TTC549 (cell line): ENCODE results near the gene DPYSL4.

ENCODE experiments used
- FAIRE-seq: peaks from 2 replicates; lab custom pipeline; 2012; peaks lifted over from hg19 to GRCh38; lab: Jason Lieb, UNC

Gene DPYSL4

DNA sequence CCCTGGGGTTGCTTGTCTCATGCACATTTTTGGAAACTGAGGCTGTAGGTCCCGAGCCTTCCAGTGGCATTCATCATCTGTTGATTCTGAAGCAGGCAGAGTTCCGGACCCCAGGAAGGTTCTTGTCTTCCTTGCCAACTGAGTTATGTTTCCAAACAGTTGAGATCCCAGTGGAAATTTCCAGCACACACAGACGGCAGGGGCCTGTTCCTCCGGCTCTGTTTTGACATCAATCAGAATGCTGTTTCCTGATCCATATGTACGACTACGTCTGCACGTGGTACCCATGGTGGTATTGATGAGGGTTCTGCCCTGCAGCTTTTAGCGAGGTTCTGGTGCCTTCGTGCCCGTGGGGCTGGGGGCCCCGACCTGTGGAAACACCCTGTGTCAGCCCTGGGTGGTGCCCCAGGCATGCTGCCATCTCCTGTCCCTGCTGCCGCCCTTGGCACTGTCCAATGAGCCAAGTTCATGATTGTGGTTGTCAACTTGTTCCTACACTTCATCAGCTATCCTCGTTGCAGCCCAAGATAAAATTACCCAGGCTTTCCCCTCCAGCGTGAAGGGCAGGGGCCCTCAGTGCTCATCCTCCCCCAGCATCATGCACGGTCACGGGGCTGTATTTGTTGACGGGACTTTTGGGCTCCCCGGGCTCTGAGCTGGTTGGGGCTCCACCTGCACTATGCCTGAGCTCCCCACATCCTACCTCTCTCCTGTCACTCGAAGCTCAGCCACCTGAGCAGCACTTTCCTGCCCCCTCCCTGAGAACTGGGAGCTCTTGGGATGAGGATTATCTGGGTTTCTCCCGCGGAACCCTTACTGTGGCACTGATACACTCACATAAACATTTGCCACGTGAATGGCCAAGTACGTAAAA is 7.8 kb upstream of the DPYSL4 start:
- no peak for FAIRE-seq

GRCh38 chr10:132179551-132180392 is 7.0 kb upstream of the DPYSL4 start:
- FAIRE-seq, result no peak

- no peak for FAIRE-seq
Observed at GRCh38 chr10:132180736-132181135, 6.0 kb upstream of the DPYSL4 start.

DNA sequence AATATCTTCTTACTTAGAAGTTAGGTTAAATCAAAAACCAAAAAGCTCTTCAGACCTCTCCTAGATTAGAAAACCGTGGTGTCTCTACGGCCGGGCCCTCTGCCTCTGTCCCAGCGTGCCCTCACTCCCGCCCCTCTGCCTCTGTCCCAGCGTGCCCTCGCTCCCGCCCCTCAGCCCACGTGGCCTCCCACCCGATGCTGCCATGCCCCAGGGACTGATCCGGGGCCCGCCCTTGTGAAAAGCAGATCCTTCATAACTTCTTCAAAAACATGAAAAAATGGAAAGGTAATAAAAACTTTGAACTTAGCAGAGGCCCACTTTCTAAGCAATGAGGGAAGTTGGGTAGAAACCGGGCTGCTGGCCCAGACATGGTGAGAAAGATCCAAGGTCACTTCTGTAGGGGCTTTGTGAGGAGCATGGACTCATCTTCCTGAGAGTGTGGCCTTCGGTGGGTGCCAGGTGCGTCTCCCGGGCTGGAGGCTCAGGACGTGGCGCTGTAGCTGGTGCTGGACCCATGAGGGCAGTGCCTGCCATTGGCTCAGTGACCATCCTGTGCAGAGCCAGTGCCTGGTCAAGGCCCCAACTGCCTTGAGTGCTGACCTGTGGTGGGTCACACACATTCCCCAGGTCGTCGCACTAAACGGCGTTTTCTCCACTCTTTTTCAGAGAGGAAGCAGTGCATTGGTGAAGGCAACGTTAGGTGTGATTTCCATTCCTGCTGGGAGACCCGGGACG is 4.9 kb upstream of the DPYSL4 start:
- no peak for FAIRE-seq

- FAIRE-seq, result no peak
Observed at GRCh38 chr10:132182591-132182990, 4.2 kb upstream of the DPYSL4 start.

- no peak for FAIRE-seq
Observed at GRCh38 chr10:132183046-132183445, 3.7 kb upstream of the DPYSL4 start.

DNA sequence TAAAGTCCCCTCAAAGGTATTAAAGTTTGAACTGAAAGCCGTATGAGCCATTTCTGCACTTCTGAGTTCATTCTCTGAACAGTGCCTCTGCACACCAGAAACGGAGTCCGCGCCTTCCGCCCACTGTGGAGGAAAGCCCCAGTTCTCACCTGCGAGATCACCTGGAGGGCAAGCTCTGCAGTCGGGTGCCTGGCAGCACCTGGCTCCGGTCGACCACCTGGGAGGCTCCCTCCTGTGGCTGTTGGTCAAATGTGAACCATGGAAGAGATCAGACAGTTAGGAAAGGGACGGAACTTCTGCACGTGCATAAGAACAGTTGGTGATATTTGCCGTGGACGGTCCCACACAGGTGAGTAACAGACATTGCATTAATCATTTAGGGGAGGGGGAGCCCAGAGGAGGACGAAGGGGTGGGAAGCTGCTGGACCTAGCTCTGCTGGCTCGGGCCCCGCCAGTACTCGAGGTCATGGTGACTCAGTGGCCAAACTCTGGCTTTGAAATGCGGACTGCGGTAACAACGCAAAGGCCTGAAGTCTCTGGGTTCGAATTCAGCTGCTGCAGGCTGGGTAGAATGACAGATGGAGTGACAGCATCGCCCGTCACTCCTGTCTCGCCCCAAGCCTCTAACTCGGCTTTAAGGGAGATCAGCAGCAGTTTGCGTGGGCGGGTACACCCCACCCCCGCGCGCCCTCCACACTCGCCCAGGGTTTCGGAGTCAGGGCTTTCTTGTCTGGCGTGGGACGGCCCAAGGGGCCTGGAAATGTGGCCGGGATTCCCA is 1.7 kb upstream of the DPYSL4 start:
- no peak for FAIRE-seq

GRCh38 chr10:132185601-132186487 is 904 bp upstream of the DPYSL4 start:
- no peak for FAIRE-seq

DNA sequence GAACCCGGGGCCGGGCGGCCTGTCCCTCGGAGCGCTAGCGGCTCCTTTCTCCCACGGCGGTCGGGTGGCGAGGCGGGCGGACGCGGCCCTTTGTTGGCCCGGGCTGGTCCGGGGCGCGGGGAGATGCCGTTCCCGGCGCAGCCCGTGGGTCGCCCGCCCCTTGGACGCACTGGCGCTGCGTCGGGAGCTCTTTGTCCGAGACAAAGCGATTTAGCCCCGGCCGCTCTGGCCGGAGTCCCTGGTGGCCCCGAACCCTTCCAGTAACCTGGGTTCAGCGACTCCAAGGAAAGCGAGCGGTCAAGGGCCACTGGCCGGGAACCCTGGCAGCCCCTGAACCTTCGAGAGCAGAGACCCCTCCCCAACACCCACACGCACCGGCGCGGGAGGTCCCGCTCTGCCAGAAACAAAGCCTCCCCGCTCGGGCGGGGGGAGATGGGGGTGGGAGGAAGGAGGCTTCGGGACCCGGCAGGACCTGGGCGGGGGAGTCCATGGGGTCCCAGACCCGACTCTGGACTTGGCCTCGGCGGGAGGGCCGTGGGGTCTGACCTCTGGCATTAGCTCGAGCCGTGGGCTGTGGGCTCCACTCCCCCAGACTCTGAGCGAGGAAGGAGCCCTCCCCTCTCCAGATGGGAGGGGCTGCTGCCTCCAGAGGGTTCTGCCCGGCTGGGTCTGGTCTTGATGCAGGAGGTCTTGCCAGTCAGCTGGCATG is 836 bp downstream of the DPYSL4 start:
- FAIRE-seq, result no peak

- FAIRE-seq, result no peak
Observed at GRCh38 chr10:132188331-132188730, 1.6 kb downstream of the DPYSL4 start.

DNA sequence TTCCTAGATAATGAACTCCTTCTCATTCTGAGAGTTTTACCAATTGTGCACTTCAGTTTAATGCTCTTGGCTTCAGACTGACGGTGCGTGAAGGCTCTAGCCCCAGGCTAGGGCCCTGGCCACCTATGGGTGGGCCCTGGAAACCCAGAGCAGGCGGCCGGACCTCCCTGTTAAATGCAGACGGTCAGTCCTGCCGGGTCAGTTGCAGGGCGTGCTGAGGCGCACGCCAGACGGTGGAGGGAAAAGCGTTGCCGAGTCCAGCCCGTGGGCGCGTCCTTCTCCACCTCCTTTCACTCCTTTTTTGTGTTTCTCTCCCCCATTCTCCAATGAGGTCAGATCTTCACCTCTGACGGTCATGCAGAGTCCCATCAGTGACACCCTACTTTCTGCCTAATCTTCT is 2.3 kb downstream of the DPYSL4 start:
- no peak for FAIRE-seq

- FAIRE-seq, result no peak
Observed at GRCh38 chr10:132189810-132190422, 3.2 kb downstream of the DPYSL4 start.

GRCh38 chr10:132192076-132192975 is 5.6 kb downstream of the DPYSL4 start:
- no peak for FAIRE-seq

- FAIRE-seq, result no peak
Observed at GRCh38 chr10:132192991-132193665, 6.4 kb downstream of the DPYSL4 start.

GRCh38 chr10:132193907-132194552 is 7.3 kb downstream of the DPYSL4 start:
- FAIRE-seq, result no peak

DNA sequence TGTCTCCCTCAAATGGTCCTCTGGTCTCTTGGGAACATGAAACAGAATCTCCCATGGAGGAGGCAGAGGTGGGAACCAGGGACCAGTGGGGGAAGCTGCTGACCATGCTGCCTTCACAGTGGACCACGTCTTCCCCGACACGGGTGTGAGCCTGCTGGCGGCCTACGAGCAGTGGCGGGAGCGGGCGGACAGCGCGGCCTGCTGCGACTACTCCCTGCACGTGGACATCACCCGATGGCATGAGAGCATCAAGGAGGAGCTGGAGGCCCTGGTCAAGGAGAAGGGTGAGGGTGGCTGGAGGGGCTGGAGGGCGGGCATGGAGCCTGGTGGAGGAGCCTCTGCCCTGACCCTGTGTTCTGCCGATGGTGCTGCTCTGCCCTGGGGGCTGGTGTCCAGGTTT is 8.0 kb downstream of the DPYSL4 start:
- no peak for FAIRE-seq

DNA sequence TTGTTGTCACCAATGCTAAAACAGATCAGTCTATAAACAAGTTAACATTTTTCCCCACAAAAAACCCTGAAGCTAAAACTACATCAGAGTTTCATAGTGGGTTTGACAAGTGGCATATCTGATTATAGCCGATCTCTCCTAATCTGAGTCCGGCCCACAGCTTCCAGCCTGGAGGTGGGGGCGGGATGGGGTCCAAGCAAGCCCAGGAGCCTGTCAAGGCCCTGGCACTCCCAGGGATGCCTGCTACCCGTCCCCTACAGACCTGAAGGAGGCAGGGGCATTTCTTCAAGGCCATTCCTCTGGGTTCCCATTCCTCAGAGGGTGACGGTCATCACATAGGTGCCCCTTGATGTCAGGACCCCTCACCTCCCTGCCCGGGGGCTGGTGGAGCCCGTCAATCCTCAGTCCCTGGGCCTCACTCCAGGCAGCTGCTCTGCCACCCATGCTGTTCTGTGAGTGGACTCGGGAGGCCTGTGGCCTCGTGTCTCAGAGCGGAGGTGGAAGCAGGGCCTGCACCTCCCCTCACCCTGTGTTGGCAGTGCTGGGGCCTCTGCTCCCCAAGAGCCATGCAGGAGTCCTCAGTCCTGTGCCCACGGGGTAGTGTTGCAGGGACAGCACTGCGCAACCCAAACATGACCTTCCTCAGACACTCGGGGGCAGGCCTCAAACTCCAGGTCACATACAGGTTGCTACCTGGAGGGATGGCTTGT is 8.8 kb downstream of the DPYSL4 start:
- FAIRE-seq, result no peak
